Mucosa of gallbladder (tissue), 1 donor: ENCODE measurements around the gene APBA3. TPM values are rescaled to one million over a fixed set of nuclear protein-coding genes. Genes with fewer than 3 reads are reported as not detected.
A peak's percentile ranks its signal among the peaks of the same experiment; 100 is the strongest.
"Not testable (repeated sequence)": the region's sequence is repeated elsewhere in the genome, so short reads cannot be mapped to it uniquely, and the experiment has no call there.

Experiments
- DNase-seq: peaks from one replicate; pipeline ENCODE4 v3.0.0-alpha.2; 2020; ENCODE audit warnings: low spot score
- total RNA-seq: library from RNA; stranded (reverse); gene quantifications from one replicate; pipeline ENCODE4 v1.2.1, GENCODE V29; 2021
- donor health status: DM: no; HTN: no; CAD: no.

APBA3 gene
- total RNA-seq, 1 donor from 2014 or later = 32.8 TPM

DNA sequence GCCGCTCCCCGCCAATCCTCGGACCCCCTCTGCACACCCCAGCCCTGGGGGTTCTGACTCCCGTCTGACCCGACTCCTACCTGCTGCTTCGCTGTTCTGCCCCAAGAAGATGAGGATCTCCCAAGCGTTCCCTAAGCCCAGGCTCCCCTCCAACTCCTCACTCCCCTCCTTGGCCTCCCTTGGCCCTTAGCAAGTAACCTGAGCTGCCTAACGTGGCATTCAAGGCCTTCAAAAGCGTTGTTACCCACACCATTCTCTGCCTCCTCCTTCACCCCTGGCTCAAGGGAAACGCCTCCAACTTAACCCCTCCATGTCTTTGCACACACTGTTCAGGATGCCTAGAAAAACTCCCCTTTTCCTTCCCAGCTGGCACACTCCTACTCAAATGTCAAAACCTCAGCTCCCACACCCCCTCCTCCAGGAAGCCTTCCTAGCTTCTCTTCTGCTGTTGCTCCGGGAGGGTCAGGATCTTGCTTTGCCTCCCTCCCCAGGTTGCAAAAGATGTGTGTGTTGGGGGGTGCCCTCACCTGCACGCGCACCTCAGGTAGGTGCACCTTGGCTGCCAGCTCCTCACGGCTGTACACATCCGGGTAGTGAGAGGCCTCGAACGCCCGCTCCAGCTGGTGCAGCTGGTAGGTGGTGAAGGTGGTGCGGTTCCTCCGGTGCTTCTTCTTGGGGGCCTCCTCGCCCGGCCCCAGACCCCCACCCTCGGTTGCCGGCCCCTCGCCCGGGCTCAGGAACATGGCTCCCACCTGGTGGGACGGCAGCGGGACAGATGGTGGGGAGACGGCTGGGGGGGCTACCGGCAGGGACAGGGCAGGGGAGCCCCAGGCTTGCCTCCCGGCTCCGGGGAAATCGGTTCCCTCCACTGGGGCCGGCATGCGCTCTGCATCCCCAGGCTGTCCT lies 9.8 kb upstream of the APBA3 start:
- DNase-seq = no peak

DNA sequence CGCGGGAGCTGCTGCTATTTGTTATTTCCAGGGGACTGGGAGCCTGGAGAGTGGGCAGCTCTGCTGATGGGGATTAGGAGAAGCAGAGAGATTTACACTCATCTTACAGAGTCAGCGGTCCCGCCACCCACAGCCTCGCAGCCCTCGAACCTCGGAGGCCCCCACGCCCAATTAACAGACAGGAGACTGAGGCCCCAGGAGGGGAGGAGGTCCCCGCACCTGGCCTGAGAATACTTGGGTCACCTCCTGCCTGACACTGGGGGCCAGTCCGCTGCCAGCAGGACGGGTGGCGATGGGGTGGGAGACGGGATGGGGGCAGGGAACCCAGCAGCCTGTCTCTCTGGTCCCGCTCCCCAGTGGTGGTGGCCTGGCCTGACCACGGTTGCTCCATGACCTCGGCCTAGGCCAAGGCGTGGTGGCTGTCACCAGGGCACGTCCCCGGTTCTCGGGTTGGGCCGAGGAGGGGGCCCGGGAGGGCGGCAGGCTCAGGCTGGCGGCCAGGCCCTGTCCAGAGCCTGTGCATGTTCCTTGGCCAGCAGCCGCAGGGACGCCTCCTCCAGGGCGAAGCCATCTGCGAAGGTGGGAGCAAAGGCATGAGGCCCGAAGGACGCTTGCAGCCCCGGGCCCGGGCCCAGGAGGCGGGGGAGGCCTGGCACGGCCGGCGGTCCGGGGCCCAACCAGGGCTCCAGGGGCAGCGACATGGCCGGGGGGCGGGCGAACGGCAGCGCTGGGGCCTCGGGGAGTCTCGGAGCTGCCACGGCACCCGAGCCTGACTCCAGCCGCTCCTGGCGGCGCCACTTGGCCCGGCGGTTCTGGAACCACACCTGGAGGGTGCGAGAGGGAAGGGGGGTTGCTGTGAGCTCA lies 8.9 kb upstream of the APBA3 start:
- DNase-seq = no peak

DNA sequence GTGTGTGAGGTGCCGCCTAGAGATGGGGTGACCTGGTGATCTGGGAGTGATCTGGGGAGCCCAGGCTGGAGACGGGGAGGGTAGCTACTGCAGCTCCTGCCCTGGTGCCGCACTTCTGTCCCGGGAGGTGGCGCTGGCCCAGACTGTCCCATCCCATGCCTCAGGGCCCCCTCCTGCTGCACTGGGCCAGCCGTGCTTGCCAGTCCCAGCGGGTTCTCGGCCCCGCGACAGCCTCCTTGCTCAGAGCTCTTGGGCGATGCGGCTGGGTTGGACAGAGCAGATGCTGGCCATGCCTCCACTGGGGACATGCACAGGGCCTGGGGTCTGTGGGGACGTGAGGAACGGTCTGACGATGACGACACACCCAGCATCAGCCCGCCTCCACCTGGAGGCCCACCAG lies 8.0 kb upstream of the APBA3 start:
- DNase-seq = no peak

DNA sequence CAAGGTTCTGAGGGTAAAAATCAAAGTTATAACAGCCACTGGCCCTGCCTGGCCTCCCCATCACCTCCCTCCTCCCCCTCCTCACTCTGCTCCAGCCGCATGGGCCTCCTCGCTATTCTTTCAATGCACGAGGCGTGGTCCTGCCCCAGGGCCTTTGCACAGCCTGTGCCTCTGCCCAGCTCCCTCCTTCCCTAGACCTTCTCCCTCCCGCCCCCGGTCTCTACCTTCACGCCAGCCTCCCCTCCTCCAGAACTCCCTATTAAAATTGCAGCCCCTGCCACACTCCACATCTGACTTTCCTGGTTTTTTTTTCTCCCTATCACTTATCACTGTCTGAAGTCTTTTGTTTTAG lies 7.2 kb upstream of the APBA3 start:
- no peak for DNase-seq

DNA sequence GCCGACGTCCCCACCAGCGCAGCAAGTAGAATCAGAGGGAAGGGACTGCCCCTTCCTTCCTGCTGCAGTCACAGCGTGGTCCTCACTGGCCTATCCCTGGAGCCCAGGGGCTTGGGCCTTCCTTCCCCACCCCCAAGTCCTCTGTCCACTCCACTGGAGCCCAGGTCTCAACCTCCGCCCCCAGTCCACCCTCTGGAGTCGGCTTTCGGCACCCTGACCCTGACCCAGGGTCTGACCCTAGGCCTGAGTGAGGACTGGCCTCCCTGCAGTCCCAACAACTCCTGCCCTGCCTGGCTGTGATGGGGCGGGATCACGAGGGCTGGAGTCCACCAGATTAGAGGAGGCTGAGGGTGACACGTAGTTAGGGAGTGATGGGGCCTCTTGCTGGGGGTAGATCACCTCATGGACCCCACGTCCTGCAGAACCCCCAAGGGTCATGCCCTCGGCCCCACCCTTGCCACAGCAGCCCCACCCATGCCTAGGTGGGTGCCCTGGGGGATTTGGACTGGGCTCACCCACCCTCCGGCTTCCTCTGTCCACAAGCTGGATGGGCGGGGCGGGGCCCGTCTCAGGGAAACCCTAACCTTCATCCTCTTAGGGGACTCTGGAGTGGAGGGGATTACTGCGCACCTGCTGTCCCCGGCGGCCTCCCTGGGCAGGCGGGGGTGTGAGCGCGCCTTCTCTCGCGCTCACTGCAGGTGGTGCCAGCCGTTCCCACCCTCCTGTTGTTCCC lies 6.7 kb upstream of the APBA3 start:
- DNase-seq = no peak

DNA sequence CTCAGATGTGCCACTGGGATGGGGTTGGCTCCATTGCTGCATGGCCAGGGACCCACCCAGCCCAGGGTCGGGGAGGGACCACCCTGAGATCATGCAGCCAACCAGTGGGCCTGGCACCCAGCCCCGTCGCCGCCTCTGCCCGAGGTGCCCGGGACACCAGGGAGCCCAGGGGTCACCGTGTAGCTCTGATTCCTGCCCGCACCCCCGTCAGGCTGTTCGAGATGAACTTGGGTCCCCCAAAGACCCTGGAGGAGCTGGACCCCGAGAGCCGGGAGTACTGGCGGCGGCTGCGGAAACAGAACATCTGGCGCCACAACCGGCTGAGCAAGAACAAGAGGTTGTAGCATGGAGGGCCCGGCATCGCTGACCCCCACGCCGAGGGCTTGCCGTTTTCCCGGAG lies 5.6 kb upstream of the APBA3 start:
- no peak for DNase-seq

DNA sequence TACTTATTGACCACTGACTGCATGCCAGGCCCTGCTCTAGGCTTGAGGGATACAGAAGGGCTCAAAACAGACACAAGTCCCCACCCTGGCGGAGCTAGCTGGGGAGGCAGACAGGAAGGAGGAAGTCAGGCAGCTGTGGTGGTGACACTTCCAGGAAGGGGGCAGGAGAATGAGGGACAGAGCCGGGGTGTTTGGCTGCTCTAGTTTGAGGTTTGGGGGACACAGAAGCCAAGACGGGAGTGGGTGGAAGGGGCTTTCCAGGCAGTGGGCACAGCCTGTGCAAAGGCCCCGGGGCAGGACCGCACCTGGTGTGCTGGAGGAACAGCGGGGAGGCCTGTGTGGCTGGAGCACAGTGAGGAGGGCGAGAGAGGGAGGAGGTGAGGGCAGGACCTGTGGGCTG lies 5.0 kb upstream of the APBA3 start:
- no peak for DNase-seq

DNA sequence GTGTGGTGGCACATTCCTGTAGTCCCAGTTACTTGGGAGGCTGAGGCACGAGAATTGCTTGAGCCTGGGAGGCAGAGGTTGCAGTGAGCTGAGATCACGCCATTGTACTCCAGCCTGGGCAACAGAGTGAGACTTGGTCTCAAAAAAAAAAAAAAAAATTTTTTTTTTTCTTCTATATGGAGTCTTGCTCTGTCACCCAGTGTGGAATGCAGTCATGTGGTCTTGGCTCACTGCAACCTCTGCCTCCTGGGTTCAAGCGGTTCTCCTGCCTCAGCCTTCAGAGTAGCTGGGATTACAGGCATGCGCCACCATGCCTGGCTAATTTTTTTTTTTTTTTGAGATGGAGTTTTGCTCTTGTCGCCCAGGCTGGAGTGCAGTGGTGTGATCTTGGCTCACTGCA lies 4.3 kb upstream of the APBA3 start:
- DNase-seq = not testable (repeated sequence)

DNA sequence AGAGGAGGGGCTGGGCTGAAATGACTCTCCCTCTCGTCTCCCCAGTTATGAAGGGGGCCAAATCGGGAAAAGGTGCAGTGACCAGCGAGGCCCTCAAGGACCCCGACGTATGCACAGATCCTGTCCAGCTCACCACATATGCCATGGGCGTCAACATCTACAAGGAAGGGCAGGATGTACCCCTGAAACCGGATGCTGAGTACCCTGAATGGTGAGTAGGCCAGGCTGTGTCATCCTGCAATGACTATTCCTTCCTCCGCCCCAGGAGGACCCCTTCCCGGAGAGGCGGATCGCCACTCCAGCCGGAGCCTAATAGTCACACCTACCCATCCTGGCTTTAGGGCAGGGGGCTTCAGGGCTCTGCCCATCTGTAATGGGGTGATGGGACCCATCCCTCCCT lies 3.6 kb upstream of the APBA3 start:
- no peak for DNase-seq

DNA sequence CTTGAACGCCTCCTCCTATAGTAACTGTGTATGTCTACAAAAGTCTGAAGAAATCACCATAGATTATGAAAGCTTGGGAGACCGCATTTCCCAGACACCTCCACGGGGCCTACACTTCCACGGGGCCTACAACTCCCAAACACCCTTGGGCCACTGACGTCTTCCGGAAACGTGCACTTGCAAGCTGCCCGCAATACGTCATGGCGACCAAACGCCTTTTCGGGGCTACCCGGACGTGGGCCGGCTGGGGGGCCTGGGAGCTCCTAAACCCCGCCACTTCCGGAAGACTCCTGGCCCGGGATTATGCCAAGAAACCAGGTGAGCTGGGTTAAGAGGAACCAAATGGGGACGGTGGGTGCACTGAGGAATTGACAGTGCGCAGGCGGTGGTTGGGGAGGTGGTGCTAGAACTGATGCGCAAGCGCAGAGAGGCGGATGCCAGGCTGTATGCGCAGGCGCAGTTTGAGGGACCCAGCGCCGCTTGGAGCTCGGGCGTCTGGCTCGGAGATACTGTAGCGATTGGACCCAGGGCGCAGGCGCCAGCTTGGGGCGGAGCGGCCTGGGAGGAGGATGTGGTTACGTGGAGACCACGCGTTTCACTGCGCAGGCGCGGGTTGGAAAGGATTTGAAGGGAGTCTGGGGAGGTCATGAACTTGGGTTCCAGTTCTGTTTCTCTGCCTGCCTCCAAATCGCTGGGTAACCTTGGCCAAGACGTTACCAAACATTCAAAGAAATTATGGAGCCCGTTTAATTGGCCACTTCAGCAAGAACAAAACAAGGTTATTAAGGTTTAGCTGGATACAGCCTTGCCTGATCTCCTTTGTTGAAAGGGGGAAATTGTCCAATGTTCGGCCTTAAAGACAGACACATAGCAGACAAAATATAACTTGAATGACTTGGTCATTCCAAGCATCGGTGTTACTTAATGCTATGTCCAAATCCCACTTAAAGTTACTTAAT lies 1.3 kb upstream of the APBA3 start, which contains the start of gene MRPL54:
Gene MRPL54 (plus strand): TSS at position 182 of the 959 bp plus-strand sequence. CDS start 19 bp downstream, at position 201.
- peak; percentile 100 for DNase-seq

DNA sequence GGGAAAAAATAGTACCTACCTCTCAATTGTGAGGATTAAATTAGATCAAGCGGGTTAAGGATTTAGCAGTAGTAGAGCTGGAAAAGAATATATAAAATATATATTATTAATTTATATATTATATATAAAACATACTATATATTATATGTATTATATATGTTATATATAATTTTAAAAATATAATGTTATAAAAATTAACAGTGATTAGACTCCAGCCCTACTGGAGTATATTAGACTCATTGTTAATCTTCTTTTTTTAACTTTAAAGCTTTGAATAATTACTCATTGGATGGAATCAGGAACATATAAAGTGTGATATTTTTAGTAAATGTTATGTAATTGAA lies 610 bp upstream of the APBA3 start:
- DNase-seq = no peak

DNA sequence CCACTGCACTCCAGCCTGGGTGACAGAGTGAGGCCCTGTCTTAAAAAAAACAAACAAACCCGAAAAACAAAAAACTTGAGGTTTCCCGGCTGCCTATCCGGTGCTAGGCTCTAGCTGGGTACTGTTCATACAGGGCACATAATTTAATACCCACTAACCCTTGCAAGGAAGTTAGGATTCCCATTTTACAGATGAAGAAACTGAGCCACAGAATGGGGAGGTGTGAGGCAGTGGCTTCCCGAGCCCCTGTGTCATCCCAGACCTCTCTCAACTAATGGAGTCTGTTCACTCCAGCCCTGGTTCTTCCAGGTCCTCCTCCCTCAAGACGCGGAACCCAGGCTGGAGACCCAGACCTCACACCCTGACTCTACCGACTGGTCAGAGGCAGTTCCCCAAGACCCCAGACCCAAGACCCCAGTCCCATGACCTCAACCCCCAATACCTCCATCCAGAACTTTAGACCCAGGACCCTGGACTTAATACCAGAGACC lies 576 bp downstream of the APBA3 start:
- no peak for DNase-seq

DNA sequence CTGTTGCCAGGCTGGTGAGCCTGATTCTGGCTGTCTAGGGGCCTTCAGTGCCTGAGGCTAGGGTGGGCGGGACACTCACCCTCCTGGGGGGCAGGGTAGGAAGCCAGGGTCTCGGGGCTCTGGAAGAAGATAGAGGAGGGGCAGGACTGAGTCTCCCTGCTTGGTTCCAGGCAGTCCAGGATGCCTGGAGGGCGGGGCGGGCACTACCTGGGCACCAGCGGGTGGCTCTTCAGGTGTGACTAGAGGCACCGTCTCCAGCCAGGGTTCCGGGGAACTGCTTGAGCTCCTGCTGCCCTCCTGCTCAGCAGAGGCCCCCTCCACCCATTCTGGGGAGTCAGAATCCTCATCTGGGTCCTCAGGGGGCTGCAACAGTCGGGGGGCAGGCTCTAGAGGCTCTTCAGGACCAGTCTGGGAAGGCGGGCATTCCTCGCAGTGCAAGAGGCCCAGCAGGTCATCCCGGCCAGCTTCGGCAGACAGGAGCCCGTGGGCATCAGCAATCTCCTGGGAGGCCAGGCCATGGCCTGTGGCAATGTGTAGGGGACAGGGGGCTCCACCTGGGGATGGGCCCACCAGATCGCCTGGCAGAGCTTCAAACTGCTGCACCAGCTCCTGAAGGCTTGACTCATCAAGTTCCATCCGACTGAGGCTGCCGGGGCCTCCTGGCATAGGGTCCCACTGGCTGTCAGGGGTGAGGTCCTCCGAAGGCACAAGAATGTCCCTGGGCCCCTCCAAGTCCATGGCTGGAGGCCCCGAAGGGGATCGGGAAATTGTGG lies 1.8 kb downstream of the APBA3 start:
- DNase-seq = no peak

DNA sequence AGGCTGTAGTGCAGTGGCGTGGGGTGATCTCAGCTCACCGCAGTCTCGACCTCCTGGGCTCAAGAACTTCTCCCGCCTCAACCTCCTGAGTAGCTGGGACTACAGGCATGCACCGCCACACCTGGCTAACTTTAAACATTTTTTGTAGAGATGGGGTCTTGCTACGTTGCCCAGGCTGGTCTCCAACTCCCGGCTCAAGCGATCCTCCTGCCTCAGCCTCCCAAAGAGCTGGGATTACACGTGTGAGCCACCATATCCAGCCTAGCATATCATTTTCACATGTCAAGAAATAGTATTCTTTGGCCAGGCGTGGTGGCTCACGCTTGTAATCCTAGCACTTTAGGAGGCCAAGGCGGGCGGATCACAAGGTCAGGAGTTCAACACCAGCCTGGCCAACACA lies 3.2 kb downstream of the APBA3 start:
- not testable (repeated sequence) for DNase-seq

DNA sequence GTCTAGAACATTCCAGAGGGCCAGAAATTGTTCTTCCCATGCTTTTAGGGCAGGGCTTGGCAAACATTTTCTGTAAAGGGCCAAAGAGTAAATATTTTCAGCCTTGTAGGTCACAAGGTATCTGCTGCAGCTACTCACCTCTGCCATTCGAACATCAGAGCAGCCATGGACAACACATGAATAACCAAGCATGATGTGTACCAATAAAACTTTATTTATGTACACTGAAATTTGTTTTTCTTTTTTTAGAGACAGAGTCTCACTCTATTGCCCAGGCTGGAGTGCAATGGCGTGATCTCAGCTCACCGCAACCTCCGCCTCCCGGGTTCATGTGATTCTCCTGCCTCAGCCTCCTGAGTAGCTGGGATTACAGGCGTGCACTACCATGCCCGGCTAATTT lies 3.8 kb downstream of the APBA3 start:
- not testable (repeated sequence) for DNase-seq

DNA sequence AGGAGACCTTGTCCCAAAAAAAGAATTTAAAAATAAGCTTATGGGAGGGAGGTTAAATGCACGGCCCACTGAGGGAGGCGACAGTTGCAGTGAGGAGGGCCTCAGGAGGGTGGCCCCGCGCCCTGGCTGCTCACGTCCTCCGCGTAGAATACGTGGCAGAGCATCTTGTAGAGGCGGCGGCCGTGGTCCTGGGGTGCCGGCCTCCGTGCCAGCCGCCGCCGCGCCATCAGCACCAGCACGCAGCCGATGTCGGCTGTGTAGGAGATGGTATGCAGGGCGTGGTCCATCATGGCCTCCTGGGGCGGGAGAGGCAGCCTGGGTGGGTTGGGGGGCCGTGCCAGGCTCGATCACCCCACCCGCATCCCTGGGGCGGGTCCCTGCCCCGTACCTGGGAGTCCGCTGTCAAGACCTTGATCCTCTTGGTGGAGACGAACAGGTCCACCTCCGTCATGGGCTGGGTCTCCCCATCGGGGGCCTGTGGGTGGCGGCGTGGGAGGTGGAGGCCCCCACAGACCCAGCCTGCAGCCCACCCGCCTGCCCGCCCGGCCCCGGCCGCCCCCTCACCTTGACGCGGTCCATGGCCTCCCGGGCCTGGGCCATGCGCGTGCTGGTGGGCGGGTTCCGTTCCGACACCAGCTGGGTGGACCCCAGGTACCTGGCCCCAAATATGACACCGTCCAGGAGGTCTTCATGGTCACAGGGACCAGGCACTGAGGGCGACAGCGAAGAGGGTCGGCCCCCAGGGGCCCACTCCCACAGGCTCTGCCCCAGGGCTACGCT lies 7.7 kb downstream of the APBA3 start:
- DNase-seq = no peak

DNA sequence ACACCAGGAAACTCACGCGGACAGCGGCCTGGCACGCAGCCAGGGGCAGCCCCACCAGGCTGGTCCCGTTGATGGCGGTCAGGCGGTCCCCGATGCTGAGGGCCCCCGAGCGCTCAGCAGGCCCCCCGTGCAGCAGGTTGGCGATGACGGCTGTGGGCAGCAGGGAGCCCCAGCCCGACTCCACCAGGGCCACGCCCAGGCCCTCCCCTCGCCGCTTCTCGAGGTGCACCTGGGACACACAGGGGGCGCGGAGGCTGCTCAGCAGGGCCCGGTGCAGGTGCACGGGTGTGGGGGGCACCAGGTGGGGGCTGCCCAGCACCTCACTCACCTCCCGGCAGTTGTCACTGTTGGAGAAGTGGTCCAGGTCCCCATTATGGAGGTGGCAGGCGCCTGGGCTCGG lies 9.0 kb downstream of the APBA3 start:
- DNase-seq = no peak

DNA sequence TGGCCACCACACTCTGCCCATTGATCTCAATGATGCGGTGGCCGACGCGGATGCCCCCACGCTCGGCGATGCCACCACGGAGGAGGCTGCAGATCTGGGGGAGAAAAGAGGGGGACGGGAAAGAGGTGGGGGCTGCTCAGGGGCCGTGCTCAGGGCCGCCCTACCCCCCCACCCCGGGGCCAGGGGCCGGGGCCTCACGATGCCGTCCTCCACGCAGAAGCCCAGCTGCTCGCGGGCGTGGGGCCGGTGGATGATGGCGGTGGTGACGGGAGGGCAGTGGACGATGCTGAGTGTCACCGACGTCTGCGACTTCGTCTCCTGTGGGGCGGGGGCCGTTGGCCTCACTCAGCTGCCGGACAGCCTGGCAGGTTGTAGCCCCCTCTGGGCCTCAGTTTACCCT lies 10.3 kb downstream of the APBA3 start:
- DNase-seq = no peak

DNA sequence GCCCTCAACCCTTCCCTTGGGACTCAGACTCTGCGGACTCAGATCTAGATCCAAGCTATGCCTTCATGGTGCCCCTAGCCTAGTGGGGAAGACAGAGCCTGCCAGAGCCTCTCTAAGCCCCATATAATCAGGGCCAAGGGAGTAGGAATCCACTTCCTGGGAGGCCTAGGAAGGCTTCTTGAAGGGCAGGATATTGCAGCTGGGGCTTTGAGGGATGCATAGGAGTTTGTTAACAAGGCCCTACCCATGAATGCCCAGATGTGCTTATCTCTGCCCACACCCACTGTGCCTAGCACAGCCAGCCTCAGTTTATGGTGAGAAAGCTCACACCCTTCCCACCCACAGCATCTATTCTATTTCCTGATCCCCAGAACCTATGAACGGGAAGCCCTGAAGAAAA lies 11.3 kb downstream of the APBA3 start:
- no peak for DNase-seq
